SK-N-SH treated with all-trans-retinoic acid at 6 μM for 48 hours (cell line): ENCODE data around the gene OBSCN.

Experiments used
- ARNTL ChIP-seq: fragments of 450-650 bp; formaldehyde crosslinking; IDR thresholded peaks from 2 replicates; pipeline ENCODE4 v1.5.0; 2020; ENCODE audit warnings: low read depth, mild to moderate bottlenecking, moderate library complexity, borderline replicate concordance
- BACH2 ChIP-seq: fragments of 250-450 bp; sonication (Bioruptor Pico); IDR thresholded peaks from 2 replicates; pipeline ENCODE4 v1.9.0; 2021; ENCODE audit warnings: mild to moderate bottlenecking, borderline replicate concordance
- CREB5 ChIP-seq: fragments of 250-450 bp; sonication (Bioruptor Pico); IDR thresholded peaks from 2 replicates; pipeline ENCODE4 v1.5.1; 2020; ENCODE audit warnings: low read depth, mild to moderate bottlenecking, moderate library complexity
- CSDC2 ChIP-seq: fragments of 250-450 bp; sonication (Bioruptor Pico); IDR thresholded peaks from 2 replicates; pipeline ENCODE4 v1.5.0; 2020; ENCODE audit warnings: mild to moderate bottlenecking, moderate library complexity
- ESRRG ChIP-seq: fragments of 250-450 bp; sonication (Bioruptor Pico); IDR thresholded peaks from 2 replicates; pipeline ENCODE4 v1.6.1; 2021; ENCODE audit warnings: mild to moderate bottlenecking
- GLIS3 ChIP-seq: fragments of 250-450 bp; sonication (Bioruptor Pico); IDR thresholded peaks from 2 replicates; pipeline ENCODE4 v1.5.0; 2020; ENCODE audit warnings: mild to moderate bottlenecking, moderate library complexity
- PATZ1 ChIP-seq: fragments of 250-450 bp; sonication (Bioruptor Pico); IDR thresholded peaks from 2 replicates; pipeline ENCODE4 v1.8.0; 2020; ENCODE audit warnings: mild to moderate bottlenecking, moderate library complexity, borderline replicate concordance
- PPARA ChIP-seq: fragments of 250-450 bp; sonication (Bioruptor Pico); IDR thresholded peaks from 2 replicates; pipeline ENCODE4 v1.5.0; 2020; ENCODE audit warnings: mild to moderate bottlenecking, borderline replicate concordance
- RARB ChIP-seq: fragments of 250-450 bp; sonication (Bioruptor Pico); IDR thresholded peaks from 2 replicates; pipeline ENCODE4 v1.8.0; 2021; ENCODE audit warnings: mild to moderate bottlenecking, moderate library complexity
- TSHZ2 ChIP-seq: fragments of 250-450 bp; sonication (Bioruptor Pico); IDR thresholded peaks from 2 replicates; pipeline ENCODE4 v1.5.0; 2020; ENCODE audit warnings: mild to moderate bottlenecking, moderate library complexity
- ZC3H10 ChIP-seq: fragments of 250-450 bp; sonication (Bioruptor Pico); IDR thresholded peaks from 2 replicates; pipeline ENCODE4 v1.5.1; 2021; ENCODE audit warnings: mild to moderate bottlenecking, moderate library complexity
- ZFP3 ChIP-seq: fragments of 250-450 bp; sonication (Bioruptor Pico); IDR thresholded peaks from 2 replicates; pipeline ENCODE4 v1.5.0; 2020; ENCODE audit warnings: mild to moderate bottlenecking, moderate library complexity
- ZFP30 ChIP-seq: fragments of 450-650 bp; formaldehyde crosslinking; IDR thresholded peaks from 2 replicates; pipeline ENCODE4 v1.5.0; 2022; ENCODE audit warnings: mild to moderate bottlenecking, moderate library complexity
- ZNF70 ChIP-seq: fragments of 450-650 bp; formaldehyde crosslinking; IDR thresholded peaks from 2 replicates; pipeline ENCODE4 v1.5.0; 2020; ENCODE audit warnings: mild to moderate bottlenecking, moderate library complexity

- TF ChIP-seq PATZ1 (CRISPR knock-in tag) (no peak), ZFP3 (CRISPR knock-in tag) (no peak), CSDC2 (CRISPR knock-in tag) (no peak), PPARA (no peak), ZFP30 (CRISPR knock-in tag) (no peak), ZNF70 (CRISPR knock-in tag) (no peak), CREB5 (CRISPR knock-in tag) (no peak), BACH2 (CRISPR knock-in tag) (no peak), ZC3H10 (CRISPR knock-in tag) (no peak), RARB (CRISPR knock-in tag) (no peak), ARNTL (CRISPR knock-in tag) (no peak), TSHZ2 (CRISPR knock-in tag) (no peak), ESRRG (CRISPR knock-in tag) (no peak), GLIS3 (no peak)
Observed at GRCh38 chr1:228337711-228338520, 130.1 kb downstream of the OBSCN start.
